SIG-M5 treated with dmso at 0.1 percent for 504 hours (cell line): Measurements from ENCODE around the gene WBP1.
"Not testable (repeated sequence)": the region's sequence is repeated elsewhere in the genome, so short reads cannot be mapped to it uniquely, and the experiment has no call there.

ENCODE experiments used
- DNase-seq: peaks from one replicate; lab custom pipeline; 2025; ENCODE audit not compliant: unreplicated experiment; lab: John Stamatoyannopoulos, UW

Gene WBP1

DNA sequence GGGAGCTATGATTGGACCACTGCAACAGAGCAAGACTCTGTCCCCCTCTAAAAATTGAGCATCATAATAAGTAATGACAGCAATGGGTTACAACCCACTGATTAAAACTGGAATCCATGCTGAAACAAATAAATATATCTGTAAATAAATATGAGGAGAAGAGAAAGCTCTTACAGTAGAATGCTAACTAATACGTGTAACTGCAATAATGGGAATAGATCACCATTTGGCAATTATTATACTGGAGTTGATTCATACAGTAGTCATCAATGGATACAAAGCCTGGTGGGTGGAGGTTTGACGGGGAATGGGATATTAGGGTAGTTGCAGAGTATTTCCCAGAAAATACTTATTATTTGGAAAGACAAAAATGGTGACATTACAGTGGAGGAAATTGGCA, 9.5 kb upstream of the WBP1 start:
- no peak for DNase-seq

DNA sequence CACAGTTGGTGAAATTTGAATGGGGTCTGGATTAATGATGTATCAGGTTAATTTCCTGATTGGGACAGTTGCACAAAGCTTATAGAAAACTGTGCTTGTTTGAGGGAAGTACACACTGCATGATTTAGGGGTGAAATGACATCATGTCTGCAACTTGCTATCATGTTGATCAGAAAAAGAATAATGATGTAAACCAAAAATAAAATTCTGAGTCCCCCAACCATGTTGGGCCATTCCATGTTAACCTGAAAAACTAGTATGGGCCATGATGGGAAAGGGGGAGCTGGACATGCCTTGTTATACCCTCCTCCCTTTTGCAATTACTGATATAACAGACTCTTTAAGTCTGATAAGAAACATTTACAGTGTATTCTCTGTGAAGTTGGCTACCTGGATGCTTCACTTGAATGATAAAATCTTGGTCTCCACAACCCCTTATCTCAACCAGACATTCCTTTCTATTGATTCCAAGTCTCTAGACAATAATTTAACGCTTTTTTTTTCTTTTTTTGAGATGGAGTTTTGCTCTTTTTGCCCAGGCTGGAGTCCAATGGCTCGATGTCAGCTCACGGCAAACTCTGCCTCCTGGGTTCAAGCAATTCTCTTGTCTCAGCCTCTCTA, 7.6 kb upstream of the WBP1 start:
- no peak for DNase-seq

DNA sequence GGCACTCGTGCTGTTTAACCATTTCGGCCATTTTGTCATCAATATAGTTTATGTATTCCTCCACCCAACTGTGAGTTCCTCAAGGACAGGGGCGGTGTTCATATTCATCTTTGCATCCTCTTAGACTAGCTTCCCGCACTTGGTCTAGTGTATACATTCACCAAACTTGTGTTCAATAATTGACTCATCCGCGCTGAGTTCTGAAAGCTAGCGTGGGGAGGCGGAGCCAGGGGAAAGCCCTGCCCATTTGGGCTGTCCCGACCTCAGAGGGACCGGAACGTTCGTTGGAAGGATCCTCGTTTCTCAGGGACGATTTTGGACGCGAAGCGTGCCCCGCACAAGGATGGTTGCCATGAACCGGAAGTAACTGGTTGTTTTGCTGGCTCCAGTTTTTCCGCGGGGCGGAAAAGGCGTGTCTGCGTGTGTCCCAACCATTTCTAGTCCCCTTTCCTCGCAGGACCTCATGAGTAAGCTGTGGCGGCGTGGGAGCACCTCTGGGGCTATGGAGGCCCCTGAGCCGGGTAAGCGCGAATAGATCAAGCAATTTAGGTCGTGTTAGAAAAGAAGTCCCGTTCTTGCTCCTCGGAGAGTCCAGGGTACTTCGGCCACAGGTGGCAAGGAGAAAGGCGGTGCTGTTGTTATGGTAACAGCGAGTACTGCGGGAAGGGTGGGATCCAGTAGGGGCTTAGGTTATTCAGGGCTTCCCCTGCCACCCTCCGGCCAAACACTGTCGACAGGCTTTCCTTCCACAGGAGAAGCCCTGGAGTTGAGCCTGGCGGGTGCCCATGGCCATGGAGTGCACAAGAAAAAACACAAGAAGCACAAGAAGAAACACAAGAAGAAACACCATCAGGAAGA, 3.4 kb upstream of the WBP1 start, which contains the start of gene INO80B:
Gene INO80B, plus strand, starts transcription at position 434 of the 858 bp plus-strand sequence. Its CDS starts 30 bp downstream, at position 464.
- peak; percentile 99 for DNase-seq

DNA sequence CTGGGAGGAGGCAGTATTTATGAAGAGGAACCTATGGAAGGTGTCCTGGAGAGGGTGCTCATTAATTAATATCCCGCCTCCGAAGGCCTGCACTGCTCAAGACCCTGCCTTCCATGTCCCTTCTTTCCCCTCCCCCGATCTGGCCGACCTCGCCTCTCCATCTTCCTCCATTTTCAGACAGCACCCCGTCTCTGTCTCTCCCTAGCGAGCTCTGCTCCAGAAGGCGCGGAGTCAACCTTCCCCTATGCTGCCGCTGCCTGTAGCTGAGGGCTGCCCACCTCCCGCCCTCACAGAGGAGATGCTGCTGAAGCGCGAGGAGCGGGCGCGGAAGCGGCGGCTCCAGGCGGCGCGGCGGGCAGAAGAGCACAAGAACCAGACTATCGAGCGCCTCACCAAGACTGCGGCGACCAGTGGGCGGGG, 1.1 kb upstream of the WBP1 start:
- no peak for DNase-seq

DNA sequence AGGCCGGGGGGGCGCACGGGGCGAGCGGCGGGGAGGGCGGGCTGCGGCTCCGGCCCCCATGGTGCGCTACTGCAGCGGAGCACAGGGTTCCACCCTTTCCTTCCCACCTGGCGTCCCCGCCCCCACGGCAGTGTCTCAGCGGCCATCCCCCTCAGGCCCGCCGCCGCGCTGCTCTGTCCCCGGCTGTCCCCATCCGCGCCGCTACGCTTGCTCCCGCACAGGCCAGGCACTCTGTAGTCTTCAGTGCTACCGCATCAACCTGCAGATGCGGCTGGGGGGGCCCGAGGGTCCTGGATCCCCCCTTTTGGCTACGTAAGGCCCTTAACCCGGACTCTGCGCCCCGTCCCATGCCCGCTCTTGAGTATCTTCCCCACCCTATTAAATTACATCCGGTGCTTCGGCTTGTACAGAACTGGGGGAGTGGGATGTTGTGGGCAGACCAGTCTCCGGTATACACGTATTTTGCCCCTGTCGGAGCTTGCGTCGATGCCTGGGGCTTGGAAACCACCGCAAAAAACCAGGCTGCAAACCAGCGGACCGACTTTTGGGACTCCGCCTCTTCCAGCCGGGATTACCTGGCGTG, 598 bp upstream of the WBP1 start:
- peak; percentile 68 for DNase-seq

DNA sequence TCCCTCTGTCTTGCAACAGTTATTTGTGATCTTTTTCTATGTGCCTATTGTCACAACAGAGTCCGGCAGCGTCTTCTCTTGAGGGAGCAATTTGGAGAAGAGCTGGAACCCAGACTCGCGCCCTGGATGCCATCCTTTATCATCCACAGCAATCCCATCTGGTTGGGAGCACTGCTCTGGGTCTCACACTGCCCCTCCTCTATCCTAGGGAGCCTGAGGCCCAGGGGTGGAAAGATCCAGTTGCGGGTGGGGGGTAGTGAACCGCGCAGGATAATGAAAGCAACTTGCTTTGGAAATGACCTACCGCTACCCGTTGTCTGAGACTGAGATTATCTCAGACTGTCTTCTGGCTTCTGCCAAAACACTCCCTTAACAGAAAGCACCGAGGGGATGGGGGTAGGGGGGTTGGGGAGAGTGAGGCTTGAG, 713 bp downstream of the WBP1 start:
- no peak for DNase-seq

DNA sequence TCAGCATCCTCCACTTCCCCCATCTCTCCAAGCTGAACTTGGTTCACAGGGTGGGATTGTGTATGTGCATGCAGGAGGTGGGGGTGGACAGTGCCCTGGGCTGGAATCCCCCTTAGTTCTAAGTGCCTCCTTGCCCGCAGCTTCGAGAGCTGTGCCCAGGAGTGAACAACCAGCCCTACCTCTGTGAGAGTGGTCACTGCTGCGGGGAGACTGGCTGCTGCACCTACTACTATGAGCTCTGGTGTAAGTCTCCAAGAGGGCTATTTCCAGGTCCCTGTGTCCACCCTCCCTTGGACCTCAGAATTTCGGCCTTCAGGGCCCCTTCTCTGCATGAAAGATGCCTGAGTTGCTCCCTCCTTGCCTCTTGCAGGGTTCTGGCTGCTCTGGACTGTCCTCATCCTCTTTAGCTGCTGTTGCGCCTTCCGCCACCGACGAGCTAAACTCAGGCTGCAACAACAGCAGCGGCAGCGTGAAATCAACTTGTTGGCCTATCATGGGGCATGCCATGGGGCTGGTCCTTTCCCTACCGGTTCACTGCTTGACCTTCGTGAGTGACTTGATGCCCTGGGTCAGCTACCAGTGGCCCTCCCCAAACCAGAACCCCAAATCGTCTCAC, 1.4 kb downstream of the WBP1 start:
- not testable (repeated sequence) for DNase-seq

DNA sequence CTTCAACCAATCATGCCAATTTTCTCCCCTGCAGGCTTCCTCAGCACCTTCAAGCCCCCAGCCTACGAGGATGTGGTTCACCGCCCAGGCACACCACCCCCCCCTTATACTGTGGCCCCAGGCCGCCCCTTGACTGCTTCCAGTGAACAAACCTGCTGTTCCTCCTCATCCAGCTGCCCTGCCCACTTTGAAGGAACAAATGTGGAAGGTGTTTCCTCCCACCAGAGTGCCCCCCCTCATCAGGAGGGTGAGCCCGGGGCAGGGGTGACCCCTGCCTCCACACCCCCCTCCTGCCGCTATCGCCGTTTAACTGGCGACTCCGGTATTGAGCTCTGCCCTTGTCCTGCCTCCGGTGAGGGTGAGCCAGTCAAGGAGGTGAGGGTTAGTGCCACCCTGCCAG, 1.9 kb downstream of the WBP1 start:
- not testable (repeated sequence) for DNase-seq

DNA sequence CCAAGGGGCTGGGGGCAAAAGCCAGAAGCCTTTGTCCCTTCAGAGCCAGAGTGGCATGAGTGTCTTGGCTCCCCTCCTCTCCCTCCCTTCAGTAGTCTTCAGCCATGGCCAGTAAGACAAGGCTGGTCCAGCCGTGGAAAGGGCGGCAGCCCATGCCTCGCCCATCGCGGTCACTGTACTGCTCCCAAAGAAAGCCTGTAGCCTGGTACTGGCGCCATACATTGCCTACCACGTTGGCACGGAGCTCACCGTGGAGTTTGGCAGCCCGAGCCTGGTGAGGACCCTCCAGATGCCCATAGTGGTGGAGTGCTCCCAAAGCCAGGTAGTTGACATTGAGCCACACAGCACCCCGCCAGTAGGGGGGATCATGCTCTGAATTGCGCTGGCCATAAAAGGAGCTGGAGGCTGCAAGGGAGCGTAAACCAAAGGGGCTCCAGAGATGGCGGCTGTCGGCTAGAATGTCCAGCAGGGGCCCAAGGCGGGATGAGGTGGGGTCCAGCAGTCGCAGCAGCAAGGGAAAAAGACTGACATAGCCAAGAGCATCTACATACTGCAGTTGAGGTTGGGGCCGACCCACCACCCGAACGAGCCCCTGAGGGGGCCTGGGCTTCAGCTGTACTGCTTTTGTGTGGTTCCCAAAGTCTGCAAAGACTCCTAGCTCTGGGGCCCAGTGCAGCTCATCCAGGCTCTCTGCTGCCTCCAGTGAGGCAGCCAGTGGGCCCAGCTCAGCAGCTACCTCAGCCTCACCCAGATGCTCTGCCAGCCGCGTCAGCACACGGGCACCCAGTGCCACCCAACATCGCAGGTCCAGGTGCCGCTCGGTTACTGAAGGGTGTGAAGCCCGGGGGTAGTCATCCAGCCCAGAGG, 3.2 kb downstream of the WBP1 start:
- no peak for DNase-seq

DNA sequence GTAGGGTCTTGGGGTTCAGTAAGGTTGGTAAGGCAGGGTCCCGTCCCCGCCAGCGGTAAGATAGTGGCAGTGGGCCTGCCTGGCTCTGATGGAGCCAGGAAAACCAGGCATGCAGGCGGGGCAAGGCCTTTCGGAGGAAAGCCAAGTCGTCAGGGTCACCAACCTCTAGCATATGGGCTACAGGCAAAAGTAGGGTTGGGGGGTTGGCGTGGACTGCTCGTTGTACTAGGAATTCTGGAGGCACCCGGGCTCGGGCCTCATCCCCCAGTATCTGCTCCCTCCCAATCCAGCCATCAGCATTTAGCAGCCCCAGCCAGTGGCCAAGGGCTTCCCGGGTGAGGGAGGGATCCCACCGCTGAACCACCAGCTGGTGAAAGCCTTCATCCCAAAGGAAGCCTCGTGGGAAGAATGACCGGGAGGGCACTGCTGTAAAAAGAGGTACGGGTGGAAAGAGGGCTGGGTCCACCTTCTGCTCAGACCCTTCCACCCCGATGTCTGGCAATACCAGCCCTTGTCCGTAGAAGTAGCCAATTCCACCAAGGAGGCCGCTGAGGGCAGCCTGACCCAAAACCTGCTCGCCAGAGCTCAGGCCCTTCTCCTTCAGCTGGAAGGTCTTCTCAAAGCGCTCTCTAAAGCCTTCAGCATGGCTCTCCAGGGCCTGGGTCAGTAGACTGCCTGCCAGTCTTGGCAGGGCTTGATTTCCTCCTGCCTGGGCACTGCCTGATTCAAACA, 4.0 kb downstream of the WBP1 start:
- DNase-seq: no peak

DNA sequence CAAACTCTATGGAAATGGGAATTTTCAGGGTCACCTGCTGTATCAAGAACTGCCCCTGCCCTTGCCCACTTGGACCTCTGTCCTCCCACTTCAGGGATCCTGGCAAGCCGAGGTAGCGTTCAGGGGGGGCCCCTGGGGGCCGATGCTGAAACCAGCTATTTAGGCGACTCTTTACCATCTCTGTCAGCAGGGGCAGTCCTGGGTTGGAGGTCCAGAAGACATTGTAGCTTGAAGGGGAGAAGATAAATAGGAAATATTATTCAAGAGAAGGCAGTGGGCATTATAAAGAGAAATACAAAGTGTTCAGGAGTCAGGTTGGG, 4.5 kb downstream of the WBP1 start:
- no peak for DNase-seq

DNA sequence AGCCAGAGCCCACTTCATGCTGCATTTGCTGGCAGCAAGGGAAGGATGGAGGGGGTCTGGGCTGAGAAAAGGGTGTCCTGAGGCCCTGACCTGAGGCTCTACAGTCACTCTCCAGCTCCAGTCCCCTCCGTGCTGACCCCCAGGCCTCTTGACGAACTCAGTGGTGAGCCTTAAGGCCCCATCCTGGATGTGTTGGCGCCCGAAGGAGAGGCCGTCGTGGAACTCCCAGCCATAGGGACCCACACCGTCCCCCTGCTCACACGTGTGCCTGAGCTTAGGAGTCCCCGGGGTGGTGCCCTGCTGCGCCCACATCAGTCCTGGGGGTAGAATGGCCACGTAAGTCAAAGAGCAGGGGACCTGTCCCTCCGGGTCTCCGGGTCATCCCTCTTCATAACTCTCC, 6.2 kb downstream of the WBP1 start:
- DNase-seq: no peak

DNA sequence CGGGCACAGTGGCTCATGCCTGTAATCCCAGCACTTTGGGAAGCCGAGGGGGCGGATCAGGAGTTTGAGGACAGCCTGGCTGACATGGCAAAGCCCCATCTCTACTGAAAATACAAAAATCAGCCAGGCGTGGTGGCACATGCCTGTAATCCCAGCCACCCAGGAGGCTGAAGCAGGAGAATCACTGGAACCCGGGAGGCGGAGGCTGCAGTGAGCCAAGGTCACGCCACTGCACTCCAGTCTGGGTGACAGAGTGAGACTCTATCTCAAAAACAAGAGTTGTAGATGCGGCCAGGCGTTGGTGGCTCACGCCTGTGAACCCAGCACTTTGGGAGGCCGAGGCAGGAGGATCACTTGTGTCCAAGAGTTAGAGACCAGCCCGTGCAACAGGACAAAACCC, 12.5 kb downstream of the WBP1 start:
- DNase-seq: not testable (repeated sequence)

DNA sequence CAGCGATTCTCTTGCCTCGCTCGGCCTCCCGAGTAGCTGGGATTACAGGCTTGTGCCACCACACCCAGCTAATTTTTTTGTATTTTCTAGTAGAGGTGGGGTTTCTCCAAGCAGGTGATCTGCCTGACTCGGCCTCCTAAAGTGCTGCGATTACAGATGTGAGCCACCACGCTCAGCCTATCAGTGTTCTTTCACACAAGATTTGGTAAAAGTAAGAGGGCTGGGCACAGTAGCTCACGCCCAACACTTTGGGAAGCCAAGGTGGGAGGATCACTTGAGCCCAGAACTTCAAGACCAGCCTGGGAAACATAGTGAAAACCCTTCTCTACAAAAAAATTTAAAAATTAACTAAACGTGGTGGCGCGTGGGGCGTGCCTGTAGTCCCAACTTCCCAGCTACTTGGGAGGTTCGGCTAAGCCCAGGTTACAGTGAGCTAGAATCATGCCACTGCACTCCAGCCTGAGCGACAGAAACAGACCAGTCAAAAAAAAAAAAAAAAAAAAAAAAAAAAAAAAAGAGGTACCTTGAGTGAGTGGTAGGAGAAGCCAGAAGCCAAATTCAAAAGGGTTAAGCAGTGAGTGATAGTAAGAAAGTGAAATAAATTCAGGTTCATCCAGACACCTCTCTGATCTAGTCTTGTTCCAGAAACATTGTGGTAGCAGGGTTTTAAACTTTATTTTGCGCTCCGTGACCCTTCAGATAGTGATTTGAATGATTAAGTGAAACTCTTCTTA, 13.3 kb downstream of the WBP1 start:
- DNase-seq: peak; percentile 54

DNA sequence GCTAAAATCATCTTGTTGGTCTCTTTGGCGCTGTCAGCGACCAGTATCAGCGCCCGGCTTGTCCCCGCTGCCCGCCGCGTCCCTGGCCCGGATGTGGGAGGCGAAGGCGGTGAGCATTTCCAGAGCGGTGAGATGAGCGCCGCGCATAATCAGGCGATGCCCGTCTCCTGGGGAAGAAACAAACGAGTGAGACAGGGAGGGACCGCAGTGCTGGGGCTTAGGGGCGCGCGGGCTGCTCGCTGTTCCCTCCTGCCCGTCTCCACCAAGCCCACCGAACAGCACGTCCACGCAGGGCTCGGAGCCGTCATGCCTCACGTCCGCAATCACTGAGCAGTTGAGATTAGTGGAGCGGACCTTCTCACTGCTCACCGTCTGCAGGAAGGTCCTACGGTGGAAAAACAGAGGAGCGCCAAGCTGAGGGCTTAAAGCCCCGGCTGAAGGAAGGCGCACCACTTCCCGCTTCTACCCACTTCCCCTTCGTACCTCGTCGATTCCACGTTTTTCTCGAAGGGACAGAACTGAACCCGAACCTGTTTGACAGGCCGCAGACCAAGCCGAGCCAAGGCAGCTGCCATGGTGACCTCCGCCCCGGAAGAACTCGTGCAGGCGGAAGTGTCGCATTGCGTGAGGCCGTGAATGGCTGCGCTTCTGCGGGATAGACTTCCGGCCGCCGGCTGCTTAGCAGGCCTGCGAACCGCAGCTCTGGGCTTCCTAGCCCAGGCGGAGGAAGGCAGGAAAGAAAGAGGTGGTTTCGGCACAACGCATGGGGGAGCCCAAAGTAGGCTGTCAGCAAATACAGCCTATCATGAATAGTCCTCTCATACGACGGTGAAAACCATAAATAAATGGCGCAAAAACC, 14.1 kb downstream of the WBP1 start, which contains the start of gene MRPL53:
Gene MRPL53, minus strand, starts transcription at position 595 of the 859 bp plus-strand sequence. Its CDS starts 20 bp downstream, at position 575.
- peak; percentile 96 for DNase-seq

DNA sequence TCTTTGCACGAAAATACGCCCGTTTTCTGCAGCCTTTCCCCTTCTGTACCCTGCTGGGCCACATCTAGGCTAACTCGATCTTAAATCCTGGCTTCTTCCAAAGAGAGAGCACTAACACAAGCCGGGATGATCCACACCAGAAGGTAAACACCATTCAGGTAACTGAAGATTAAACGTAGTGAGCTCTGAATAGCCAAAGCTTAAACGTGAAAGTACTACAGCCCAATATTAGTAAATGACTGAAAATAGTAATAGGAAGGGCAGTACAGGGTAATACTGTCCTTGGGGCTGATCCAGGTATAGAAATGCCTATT, 14.7 kb downstream of the WBP1 start:
- DNase-seq: no peak

DNA sequence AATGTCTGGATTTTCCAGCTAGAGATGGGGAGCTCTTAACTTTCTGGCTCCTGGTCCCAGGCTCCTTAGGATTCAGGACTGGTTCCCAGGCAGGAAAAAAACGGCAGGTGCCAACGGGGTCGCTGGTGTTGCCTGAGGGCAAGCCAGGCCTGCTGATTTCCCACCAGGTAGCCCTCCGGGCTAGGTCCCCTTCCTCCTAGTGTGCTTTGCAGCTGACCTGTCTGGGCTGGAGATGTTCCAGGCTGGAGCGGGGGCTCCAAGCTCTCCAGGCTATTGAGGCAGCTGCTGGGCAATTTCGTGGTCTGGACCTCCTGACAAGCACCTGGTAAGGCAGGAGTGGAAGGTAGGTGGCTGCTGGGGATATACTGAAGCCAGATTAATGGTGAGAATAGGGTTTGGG, 16.2 kb downstream of the WBP1 start:
- no peak for DNase-seq

DNA sequence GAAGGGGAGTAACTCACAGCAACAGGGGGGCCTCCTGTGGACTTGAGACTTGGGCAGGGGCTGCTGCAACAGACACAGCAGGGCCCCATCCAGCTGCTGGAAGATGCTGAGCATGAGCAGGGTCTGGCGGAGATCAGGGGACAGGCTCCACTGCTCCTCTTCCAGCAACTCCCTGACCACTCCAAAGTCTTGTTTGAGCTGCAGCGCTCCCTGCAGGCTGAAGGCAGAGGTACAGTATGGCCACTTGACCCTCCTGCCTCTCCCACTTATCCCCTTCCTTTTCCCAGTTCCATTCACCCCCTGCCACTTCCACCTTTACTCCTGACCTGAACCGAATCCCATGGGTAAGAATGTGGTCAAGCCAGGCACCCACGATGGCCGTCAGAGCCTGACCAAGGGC, 16.7 kb downstream of the WBP1 start:
- DNase-seq: no peak

DNA sequence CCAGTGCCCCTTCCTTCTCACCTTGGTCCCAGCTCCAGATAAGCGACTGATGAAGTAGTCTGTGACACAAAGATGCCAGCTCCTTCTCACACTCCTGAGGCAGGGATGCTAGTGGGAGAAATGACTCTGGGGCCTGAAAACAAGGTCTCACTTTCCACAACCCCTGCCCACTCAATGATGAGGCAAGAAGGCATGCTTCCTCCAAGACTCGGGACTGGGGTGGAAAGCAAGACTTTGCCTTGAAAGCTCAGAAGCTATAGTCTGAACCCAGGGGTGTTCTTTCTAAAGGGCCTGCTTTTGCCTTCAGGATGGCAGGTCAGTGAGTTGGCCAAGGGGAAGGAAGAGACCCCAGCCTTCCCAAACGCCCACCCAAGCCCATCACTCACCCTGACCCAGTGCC, 23.2 kb downstream of the WBP1 start:
- DNase-seq: no peak
